ENCODE data around the gene REN.

Gene REN

DNA sequence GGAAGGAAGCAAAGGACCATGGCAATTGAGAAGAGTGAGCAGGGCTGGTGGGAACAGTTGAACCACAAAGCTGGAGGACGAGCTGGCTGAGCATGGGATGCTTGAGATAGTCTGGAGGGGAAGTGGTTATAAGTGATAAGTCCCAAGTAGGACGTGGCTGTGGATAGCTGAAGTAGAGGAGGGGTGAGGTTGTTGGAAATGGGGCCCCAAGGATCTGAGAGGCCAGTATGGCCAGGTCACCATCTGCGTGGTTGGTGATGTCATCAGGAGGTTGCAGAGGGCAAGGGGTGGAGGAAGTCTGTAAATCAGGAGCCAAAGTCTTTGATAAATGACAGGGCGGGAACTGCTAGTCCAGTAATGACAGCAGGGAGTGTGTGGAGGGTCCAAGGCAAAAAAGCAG is 11.0 kb upstream of the REN start:
- peaks cover 13% of the 10 kb centered on the region for H3K4me1 Mint-ChIP-seq (ENCODE audit: low read depth)
- no peaks in the 10 kb centered on the region for H3K9me3 Mint-ChIP-seq
- no peaks in the 10 kb centered on the region for H3K36me3 Mint-ChIP-seq (ENCODE audit: low read depth)
- no peak overlapping the region for H3K27ac Mint-ChIP-seq
- no peak overlapping the region for H3K4me3 Mint-ChIP-seq
- peaks cover 5% of the 10 kb centered on the region for H3K27me3 Mint-ChIP-seq
- intact Hi-C loops (cut with micrococcal nuclease), result no loop called here

DNA sequence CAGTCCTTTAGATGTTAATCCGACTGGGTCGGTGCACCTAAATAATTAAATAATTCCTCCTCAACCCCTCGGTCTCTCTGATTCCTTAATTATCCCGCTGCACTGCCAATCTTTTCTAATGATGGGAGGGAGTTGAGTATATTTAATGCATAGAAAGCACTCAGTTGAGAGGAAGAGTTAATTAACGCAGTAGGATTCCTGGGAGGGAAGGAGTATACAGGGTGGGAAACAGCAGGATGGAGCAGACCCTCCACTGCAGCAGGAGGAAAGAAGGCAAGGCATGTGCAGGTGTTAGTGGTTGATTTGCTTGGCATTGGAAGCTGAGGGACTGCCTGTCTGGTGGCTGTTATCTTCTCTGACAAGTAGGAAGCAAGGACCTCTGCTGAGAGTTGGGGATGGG is 9.9 kb upstream of the REN start:
- Mint-ChIP-seq H3K4me3 (no peak overlapping the region), H3K27me3 (peaks cover 5% of the 10 kb centered on the region), H3K9me3 (no peaks in the 10 kb centered on the region), H3K4me1 (ENCODE audit: low read depth) (peaks cover 4% of the 10 kb centered on the region), H3K36me3 (ENCODE audit: low read depth) (no peaks in the 10 kb centered on the region), H3K27ac (no peak overlapping the region)
- intact Hi-C loops (cut with micrococcal nuclease), result no loop called here

DNA sequence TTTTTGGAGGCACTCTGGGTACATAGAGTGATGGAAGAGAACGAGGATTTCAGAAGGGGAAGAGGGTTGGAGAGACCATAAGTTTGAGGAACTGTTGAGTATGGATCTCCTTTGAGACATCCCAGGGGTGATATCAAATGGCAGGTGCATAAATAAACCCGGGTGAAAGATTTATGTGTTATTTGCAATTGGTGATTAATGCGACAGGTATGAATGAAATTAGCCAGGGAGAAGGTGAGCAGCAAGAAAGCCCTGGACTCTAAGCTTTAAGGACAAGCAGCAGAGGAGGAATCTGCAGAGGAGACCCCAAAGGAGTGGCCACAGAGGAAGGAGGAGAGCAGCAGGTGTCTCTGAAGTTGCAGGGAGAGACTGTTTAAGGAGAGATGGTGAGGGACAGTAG is 8.8 kb upstream of the REN start:
- H3K4me1 Mint-ChIP-seq (ENCODE audit: low read depth), result no peaks in the 10 kb centered on the region
- no peaks in the 10 kb centered on the region for H3K36me3 Mint-ChIP-seq (ENCODE audit: low read depth)
- peaks cover 7% of the 10 kb centered on the region for H3K9me3 Mint-ChIP-seq
- no peak overlapping the region for H3K27ac Mint-ChIP-seq
- intact Hi-C loops (cut with micrococcal nuclease), result no loop called here
- H3K4me3 Mint-ChIP-seq, result no peak overlapping the region
- peaks cover 3% of the 10 kb centered on the region for H3K27me3 Mint-ChIP-seq

DNA sequence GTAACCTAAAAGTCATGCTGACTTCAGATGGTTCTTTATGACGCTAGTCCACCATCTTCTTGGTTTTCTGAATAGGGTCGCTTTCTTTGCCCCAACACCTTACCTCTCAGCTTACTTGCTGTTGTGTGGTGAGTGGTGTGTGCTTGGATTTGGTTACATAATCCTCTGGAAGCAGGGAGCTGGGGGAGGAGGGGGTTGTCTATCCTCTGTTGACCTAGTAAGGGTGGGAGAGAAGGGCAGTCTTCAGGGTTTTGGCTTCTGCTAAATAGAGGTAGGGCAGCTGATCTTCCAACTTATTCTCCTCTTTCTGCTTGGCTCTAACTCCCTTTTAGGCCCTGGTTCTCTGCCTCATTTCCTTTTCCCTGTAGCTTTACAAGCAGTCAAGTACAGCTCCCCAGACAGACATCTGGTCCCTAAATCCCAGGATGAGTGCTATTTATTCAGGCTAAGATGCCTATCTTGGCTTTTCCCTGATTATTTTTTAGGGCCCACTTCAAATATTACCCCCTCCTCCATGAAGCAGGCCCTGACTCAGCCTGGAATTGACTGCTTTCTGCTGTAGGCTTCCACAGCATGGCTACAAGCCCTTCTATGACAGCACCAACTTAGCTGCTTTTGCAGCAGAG is 6.4 kb upstream of the REN start:
- no peak overlapping the region for H3K27ac Mint-ChIP-seq
- no peak overlapping the region for H3K4me3 Mint-ChIP-seq
- no peaks in the 10 kb centered on the region for H3K4me1 Mint-ChIP-seq (ENCODE audit: low read depth)
- H3K27me3 Mint-ChIP-seq, result no peaks in the 10 kb centered on the region
- intact Hi-C loops (cut with micrococcal nuclease), result no loop called here
- H3K36me3 Mint-ChIP-seq (ENCODE audit: low read depth), result no peaks in the 10 kb centered on the region
- H3K9me3 Mint-ChIP-seq, result peaks cover 12% of the 10 kb centered on the region

DNA sequence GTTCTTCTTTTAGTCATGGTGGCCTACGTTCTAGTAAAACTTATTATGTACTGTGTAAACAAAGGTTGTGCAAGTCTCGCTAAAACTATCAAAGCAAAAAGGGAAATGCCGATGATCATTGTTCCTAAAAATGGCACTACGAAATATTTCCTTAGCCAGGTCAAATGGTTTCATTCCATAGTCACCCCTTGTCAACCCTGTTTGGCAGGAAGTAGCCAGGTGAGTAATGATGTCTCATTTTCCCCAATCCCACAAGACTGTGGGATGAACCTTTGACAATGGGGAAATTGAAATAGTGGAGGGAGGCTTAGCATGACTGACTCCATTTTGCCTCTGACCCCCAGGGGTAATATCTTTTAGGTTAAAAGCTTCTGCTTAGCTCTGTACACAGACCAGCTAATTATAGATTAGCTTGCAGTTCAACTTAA is 5.6 kb upstream of the REN start:
- Mint-ChIP-seq H3K36me3 (ENCODE audit: low read depth) (no peaks in the 10 kb centered on the region), H3K27me3 (peaks cover 2% of the 10 kb centered on the region), H3K4me1 (ENCODE audit: low read depth) (no peaks in the 10 kb centered on the region), H3K27ac (no peak overlapping the region), H3K9me3 (peaks cover 12% of the 10 kb centered on the region), H3K4me3 (no peak overlapping the region)
- intact Hi-C loops (cut with micrococcal nuclease), result no loop called here

DNA sequence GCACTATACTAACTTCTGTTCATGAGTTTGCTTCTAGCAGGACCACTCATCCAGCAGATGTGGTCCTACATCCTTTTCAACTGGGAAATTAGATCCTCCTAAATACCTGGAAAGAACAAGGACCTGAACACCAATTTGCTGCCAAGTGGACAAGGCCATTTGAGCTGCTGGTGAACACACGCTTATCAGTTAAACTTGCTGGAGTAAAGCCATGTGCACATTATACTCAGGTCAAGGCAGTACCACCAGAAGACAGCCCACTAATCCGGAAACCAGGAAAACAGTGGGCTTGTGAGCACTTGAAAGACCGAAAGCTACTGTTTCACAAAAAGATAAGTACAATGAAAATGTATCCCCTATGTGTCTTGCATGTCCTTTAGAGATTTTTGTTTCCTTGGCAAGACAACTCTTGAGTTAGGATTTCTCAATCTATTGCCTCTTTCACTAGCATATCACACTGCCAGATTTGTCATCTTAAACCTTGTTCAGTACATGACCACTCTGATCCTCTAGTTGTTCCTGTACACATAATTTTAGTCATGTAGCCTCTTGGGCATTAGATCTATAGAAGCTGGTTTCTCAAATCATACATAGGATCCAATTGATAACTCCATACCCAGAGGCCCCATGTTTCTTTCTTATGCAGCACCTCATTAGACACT is 4.5 kb upstream of the REN start:
- Mint-ChIP-seq H3K36me3 (ENCODE audit: low read depth) (no peaks in the 10 kb centered on the region), H3K27ac (no peak overlapping the region), H3K27me3 (peaks cover 5% of the 10 kb centered on the region), H3K4me1 (ENCODE audit: low read depth) (no peaks in the 10 kb centered on the region), H3K4me3 (no peak overlapping the region), H3K9me3 (peaks cover 12% of the 10 kb centered on the region)
- intact Hi-C loops (cut with micrococcal nuclease), result no loop called here

DNA sequence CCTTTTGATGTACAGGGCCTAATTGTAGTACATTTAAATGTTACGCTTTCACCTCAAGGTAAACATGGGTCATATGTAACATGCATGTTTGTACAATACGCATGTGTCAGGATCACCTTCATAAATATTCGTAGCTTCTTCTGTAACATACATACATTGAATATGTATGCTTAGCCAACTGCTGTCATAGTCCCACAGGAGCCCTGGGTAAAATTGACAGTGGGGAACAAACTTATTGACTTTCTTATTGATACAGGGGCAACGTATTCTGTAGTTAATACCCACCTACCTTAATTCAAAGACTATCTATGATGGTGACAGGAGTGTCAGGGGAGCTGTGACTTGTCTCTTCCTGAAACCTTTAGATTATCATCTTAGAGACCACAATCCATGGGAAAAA is 3.7 kb upstream of the REN start:
- Mint-ChIP-seq H3K4me3 (no peak overlapping the region), H3K27me3 (peaks cover 5% of the 10 kb centered on the region), H3K27ac (no peak overlapping the region), H3K9me3 (peaks cover 12% of the 10 kb centered on the region), H3K4me1 (ENCODE audit: low read depth) (no peaks in the 10 kb centered on the region), H3K36me3 (ENCODE audit: low read depth) (no peaks in the 10 kb centered on the region)
- intact Hi-C loops (cut with micrococcal nuclease), result no loop called here

DNA sequence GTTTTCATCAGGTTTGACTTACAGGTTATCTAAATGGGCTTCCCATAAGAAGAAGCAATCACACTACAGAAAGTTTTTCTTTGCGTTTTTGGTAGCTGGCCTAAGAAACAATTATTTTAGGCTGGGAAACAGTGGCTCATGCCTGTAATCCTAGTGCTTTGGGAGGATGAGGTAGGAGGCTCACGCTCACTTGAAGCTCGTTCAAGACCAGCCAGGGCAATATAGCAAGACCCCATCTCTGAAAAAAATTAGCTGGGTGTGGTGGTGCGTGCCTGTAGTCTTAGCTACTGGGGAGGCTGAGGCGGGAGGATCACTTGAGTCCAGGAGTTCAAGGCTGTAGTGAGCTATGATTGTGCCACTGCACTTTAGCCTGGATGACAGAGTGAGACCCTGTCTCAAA is 1.6 kb upstream of the REN start:
- no peak overlapping the region for H3K27ac Mint-ChIP-seq
- intact Hi-C loops (cut with micrococcal nuclease), result no loop called here
- peaks cover 5% of the 10 kb centered on the region for H3K27me3 Mint-ChIP-seq
- H3K36me3 Mint-ChIP-seq (ENCODE audit: low read depth), result no peaks in the 10 kb centered on the region
- no peak overlapping the region for H3K4me3 Mint-ChIP-seq
- peaks cover 12% of the 10 kb centered on the region for H3K9me3 Mint-ChIP-seq
- H3K4me1 Mint-ChIP-seq (ENCODE audit: low read depth), result no peaks in the 10 kb centered on the region

DNA sequence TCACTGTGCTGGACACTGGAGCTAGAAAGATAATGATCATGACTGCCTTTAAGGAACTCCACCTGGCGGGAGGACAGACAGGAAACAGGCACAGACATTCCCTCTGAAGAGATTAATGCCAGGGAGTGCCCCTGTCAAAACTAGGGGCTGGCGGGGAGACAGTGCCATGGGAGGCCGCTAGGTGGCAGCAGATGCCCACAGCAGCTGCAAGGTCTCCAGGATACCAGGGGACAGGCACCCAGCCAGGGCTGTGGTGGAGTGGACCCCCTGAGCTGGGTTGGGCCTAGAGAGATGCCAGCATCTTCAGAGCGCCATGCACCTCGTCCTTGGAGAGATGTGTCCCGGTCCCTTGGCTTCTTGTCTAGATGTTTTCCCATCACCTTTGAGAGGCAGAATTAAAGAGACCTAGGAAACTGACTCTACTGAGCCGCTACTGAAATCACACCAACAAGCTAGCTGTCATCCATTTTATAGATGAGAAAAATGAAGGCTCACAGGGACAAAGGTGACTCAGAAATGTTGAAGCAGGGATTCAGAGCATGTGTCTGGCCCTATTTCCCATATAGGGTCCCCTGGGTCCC is 3.6 kb downstream of the REN start:
- no peak overlapping the region for H3K4me3 Mint-ChIP-seq
- no peak overlapping the region for H3K27ac Mint-ChIP-seq
- H3K27me3 Mint-ChIP-seq, result peaks cover 17% of the 10 kb centered on the region
- peaks cover 13% of the 10 kb centered on the region for H3K4me1 Mint-ChIP-seq (ENCODE audit: low read depth)
- H3K36me3 Mint-ChIP-seq (ENCODE audit: low read depth), result no peaks in the 10 kb centered on the region
- intact Hi-C loops (cut with micrococcal nuclease), result loop anchor here (1.0 kb wide), 3 partner anchors 45 to 236 kb away; no protein-coding TSS in a partner anchor
- no peaks in the 10 kb centered on the region for H3K9me3 Mint-ChIP-seq

DNA sequence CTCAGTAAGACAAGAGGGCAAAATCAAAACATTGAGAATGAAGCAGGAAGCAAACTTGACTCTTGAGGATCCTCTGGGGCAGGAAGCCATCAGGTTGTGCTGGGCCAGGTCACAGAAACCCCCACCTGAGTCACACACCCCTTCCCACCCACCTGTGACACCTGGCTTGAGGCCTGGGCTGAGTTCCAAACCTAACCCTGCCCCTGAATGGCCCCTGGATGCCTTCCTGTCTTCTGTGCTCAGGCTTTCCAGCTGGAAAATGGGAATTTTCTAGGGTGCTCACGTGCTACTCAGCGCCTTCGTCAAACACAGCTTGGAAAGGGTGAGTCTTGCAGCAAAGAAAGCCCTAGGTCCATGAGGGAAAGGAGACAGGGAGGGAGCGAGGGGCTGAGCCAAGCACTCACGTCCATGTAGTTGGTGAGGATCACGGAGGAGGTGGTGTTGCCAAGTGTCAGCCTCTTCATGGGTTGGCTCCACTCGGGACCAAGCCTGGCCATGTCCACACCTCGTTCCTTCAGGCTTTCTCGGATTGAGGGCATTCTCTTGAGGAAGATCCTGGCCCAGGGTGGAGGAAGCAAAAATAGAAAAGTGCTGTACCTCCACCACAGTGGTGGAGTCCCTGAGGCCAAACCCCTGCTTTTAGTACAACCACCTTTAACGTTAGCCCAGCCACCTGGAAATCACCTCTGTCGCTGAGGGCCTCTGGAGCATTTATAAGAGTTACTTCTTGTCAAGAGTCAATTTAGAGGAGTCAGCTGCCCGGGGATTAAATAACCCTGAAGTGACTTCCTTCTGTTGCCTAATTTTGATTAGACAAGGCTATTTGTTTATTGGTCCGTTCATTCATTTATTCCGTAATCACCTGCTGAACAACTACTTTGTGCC is 4.3 kb downstream of the REN start:
- intact Hi-C loops (cut with micrococcal nuclease), result loop anchor here (1.0 kb wide), 3 partner anchors 45 to 236 kb away; no protein-coding TSS in a partner anchor
- no peaks in the 10 kb centered on the region for H3K36me3 Mint-ChIP-seq (ENCODE audit: low read depth)
- no peaks in the 10 kb centered on the region for H3K9me3 Mint-ChIP-seq
- H3K4me1 Mint-ChIP-seq (ENCODE audit: low read depth), result peaks cover 21% of the 10 kb centered on the region
- H3K27me3 Mint-ChIP-seq, result peaks cover 17% of the 10 kb centered on the region
- no peak overlapping the region for H3K4me3 Mint-ChIP-seq
- no peak overlapping the region for H3K27ac Mint-ChIP-seq

DNA sequence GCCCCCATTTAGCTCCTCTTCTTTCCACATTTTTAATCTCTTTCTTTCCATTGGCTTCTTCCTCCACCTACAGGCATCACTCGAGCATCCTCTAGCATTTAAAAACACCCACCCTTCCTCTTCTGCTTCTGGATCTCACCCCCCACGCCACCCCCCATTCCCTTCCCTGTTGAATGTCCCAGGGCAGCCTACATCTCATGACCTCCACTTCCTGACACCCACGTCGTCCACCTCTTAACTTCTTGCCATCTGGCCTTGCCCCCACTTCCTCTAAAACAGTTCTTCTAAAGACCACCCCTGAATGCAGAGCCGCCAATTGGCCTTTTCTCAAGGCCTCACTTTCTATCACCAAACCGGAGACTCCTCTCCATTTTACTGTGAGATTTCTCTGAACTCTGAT is 8.2 kb downstream of the REN start:
- H3K9me3 Mint-ChIP-seq, result no peaks in the 10 kb centered on the region
- intact Hi-C loops (cut with micrococcal nuclease), result no loop called here
- H3K27ac Mint-ChIP-seq, result no peak overlapping the region
- H3K27me3 Mint-ChIP-seq, result peaks cover 38% of the 10 kb centered on the region
- no peaks in the 10 kb centered on the region for H3K36me3 Mint-ChIP-seq (ENCODE audit: low read depth)
- H3K4me1 Mint-ChIP-seq (ENCODE audit: low read depth), result peaks cover 25% of the 10 kb centered on the region
- no peak overlapping the region for H3K4me3 Mint-ChIP-seq

DNA sequence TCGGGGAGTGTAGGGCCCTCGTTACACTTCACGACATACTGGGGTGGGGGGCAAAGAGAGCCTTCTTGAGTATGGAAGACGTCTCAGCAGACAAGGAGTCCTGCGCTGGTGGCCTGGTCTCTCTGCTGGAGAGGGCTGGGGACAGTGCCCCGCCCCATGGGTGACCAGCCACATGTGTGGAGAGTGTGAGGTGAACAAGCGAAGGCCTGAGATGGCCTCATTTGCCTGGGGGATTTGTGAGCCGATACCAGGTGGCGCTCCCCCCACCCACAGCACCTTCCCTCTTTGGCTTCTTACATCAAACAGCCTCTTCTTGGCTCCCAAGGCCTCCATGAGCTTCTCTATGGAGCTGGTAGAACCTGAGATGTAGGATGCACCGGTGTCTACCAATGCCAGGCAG is 10.3 kb downstream of the REN start:
- Mint-ChIP-seq H3K27ac (no peak overlapping the region), H3K4me1 (ENCODE audit: low read depth) (peaks cover 33% of the 10 kb centered on the region), H3K27me3 (peaks cover 46% of the 10 kb centered on the region), H3K4me3 (no peak overlapping the region), H3K36me3 (ENCODE audit: low read depth) (no peaks in the 10 kb centered on the region), H3K9me3 (no peaks in the 10 kb centered on the region)
- intact Hi-C loops (cut with micrococcal nuclease), result no loop called here

DNA sequence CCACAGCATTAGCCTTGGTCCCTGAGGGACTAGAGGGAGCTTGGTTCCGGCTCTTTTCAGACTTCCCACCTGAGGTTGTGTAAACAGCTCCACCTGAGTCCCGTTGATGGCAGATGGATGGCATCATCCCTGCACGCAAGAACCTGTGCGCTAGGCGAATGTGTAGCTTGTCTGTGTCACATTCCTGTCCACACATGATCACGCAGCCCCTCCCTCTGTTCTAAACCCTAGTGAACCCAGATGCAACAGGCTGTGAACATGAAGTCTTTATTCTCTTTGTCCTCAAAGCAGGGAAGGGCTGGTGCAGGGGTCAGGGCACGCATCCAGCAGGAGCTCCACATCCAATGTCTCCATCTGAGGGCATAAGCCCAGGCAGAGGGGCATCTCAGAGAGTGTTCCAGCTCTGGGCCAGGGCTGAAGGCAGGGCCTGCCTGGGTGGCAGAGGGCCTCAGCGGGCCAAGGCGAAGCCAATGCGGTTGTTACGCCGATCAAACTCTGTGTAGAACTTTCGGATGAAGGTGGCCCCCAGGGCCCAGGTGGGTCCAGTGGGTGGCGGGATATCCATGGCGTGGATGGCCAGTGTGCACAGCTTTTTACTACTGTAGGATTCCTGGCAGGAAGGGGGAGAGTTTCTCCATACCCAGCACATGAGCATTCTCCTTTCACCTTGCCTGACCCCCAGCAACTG is 11.4 kb downstream of the REN start:
- H3K27ac Mint-ChIP-seq, result no peak overlapping the region
- no peaks in the 10 kb centered on the region for H3K9me3 Mint-ChIP-seq
- H3K36me3 Mint-ChIP-seq (ENCODE audit: low read depth), result no peaks in the 10 kb centered on the region
- H3K27me3 Mint-ChIP-seq, result peaks cover 56% of the 10 kb centered on the region
- H3K4me1 Mint-ChIP-seq (ENCODE audit: low read depth), result peaks cover 33% of the 10 kb centered on the region
- intact Hi-C loops (cut with micrococcal nuclease), result no loop called here
- no peak overlapping the region for H3K4me3 Mint-ChIP-seq

All from dendritic cell treated with granulocyte-macrophage colony-stimulating factor and Interleukin-4, amounts not matched to agents 40 ng/mL and 50 ng/mL, for 4 days (primary cell).